Measurements from ENCODE around the gene ADGRD1. TPM values are rescaled to one million over a fixed set of nuclear protein-coding genes. Genes with fewer than 3 reads are reported as not detected.

Gene ADGRD1
- total and polyA plus RNA-seq, 7 donors: 0.46 to 22.5 (median 7.2) TPM

DNA sequence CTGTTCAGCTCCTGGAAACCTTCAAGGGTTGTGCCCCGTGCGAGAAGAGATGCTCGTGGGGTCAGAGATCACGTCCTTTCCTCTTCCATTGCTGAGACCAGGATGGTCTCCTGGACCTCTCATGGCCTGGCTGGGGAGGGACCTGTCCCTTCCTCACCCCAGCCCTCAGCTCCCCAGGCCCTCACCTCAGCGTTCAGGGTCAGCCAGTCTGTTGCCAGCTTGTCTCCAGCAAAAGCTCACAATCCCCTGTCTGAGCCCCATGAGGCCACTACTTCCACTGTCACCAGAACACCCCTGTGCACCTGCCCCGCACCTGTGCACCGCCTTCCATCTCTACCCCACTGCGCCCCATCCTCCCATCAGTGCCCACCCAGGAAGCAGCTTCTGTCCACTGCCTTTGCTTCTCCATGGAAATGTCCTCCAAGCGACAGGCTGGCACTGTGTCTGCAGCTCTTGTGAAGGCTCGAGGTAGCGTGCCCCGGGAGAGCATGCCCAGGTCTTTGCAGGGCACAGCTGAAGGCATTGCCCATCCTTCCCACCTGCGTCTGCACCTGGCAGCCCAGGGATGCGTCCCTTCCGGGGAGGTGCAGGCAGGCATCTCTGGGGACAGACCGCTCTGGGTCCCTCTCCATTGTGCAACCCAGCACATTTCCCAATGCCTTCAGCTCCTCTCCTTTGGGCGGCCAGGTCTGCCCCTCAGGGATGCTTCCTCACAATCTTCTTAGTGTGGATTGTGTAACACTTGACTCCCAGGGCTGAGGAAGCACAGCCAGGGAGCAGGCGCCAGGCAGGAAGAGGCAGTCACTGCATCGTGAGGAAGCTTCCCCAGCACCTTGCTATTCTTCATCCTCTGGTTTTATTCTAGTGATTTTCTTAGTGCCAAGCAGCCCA is 179.6 kb downstream of the ADGRD1 start:
- no peak overlapping the region for H3K4me3 ChIP-seq
- H3K36me3 ChIP-seq: no peaks in the 10 kb centered on the region
- no peaks in the 10 kb centered on the region for H3K9me3 ChIP-seq
- H3K27me3 ChIP-seq: no peaks in the 10 kb centered on the region
- intact Hi-C loops (cut with DNase I): no loop called here
- TF ChIP-seq POLR2AphosphoS5 (IDR thresholded peaks at IDR 0.05) (peak in 1 of 4 donors; percentile 19), EP300 (IDR thresholded peaks at IDR 0.05) (no peak)
- H3K4me1 ChIP-seq: peaks cover 0 to 30% (median 19%) of the 10 kb centered on the region in 4 donors
- DNase-seq: peak; percentile 83
- 61 to 79% methylated on average over 19 of the region's 19 CpGs for WGBS, 2 donors
- peak overlapping the region in 1 of 4 donors; percentile 23 for H3K27ac ChIP-seq

DNA sequence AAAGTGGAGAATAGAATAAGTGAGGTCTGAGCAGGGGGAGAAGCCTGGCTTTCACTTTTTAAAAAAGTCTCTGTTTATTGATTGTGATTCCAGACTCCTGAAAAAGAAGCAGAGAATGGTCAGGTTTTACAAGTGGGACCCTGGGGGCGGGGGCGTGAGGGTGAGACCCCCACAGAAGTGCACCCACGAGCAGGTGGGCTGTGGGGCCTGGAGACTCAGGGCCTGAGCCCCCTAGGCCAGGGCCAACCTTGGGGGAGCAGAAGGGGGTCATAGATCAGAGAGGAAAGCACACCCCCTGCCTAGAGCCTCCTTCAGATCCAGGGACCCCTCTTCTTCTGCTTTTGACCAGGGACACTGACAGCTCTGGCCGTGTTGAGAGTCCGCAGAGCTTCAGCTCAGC is 180.3 kb downstream of the ADGRD1 start:
- TF ChIP-seq, protein P1, sequence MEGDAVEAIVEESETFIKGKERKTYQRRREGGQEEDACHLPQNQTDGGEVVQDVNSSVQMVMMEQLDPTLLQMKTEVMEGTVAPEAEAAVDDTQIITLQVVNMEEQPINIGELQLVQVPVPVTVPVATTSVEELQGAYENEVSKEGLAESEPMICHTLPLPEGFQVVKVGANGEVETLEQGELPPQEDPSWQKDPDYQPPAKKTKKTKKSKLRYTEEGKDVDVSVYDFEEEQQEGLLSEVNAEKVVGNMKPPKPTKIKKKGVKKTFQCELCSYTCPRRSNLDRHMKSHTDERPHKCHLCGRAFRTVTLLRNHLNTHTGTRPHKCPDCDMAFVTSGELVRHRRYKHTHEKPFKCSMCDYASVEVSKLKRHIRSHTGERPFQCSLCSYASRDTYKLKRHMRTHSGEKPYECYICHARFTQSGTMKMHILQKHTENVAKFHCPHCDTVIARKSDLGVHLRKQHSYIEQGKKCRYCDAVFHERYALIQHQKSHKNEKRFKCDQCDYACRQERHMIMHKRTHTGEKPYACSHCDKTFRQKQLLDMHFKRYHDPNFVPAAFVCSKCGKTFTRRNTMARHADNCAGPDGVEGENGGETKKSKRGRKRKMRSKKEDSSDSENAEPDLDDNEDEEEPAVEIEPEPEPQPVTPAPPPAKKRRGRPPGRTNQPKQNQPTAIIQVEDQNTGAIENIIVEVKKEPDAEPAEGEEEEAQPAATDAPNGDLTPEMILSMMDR (IDR thresholded peaks at IDR 0.05): no peak
- TF ChIP-seq POLR2AphosphoS5 (IDR thresholded peaks at IDR 0.05) (no peak), POLR2A (IDR thresholded peaks at IDR 0.05) (no peak), EP300 (IDR thresholded peaks at IDR 0.05) (no peak)
- peak; percentile 28 for DNase-seq
- no peaks in the 10 kb centered on the region for H3K9me3 ChIP-seq
- intact Hi-C loops (cut with DNase I): no loop called here
- no peak overlapping the region for H3K4me3 ChIP-seq
- WGBS, 2 donors: 44 to 77% methylated on average over 5 of the region's 5 CpGs
- H3K36me3 ChIP-seq: no peaks in the 10 kb centered on the region
- H3K4me1 ChIP-seq: peaks cover 0 to 30% (median 19%) of the 10 kb centered on the region in 4 donors
- no peaks in the 10 kb centered on the region for H3K27me3 ChIP-seq
- peak overlapping the region in 1 of 4 donors; percentile 23 for H3K27ac ChIP-seq

DNA sequence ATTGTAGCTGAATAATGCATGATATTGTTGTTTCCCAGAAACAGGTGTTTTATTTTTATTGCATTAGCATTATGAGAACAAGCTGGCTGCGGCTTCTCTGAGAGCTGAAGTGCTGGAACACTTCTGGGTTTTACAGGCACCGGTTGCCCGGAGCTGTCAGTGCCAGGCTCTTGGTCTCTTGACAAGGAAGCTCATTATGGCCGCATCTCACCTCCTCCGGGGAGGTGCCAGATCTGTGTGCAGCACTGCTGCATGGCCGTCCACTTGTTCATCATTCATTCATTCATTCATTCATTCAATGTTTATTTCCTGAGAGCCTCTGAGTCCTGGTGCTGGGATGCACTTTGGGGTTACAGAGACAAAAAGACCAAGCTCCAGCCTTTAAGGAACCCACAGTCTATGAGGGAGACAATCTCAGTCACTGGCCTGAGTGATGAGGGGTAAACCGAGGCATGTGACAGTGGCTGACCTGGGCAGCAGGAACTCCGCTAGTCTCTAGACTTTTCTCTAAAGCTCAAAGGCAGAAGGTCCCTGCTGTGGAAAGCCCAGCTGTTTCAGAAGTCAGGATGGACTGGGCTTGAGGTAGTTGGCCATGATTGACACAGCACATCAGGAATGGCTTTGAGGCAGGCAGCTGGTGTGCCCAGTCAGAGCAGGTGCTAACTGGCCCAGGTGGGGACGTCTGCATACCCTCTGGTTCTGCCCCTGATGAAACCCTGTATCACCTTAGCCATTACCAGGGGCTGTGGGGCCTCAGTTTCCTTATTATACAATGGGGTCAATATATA is 181.0 kb downstream of the ADGRD1 start:
- Histone ChIP-seq H3K9me3 (no peaks in the 10 kb centered on the region), H3K27me3 (no peaks in the 10 kb centered on the region), H3K27ac (peak overlapping the region in 1 of 4 donors; percentile 23), H3K4me1 (peaks cover 0 to 30% (median 19%) of the 10 kb centered on the region in 4 donors), H3K4me3 (no peak overlapping the region), H3K36me3 (no peaks in the 10 kb centered on the region)
- DNase-seq: peak; percentile 63
- 59 to 85% methylated on average over 9 of the region's 9 CpGs for WGBS, 2 donors
- intact Hi-C loops (cut with DNase I): no loop called here
- TF ChIP-seq, protein P1 (IDR thresholded peaks at IDR 0.05): no peak
- TF ChIP-seq EP300 (IDR thresholded peaks at IDR 0.05): no peak
- no peak for TF ChIP-seq POLR2AphosphoS5 (IDR thresholded peaks at IDR 0.05)
- no peak for TF ChIP-seq POLR2A (IDR thresholded peaks at IDR 0.05)

DNA sequence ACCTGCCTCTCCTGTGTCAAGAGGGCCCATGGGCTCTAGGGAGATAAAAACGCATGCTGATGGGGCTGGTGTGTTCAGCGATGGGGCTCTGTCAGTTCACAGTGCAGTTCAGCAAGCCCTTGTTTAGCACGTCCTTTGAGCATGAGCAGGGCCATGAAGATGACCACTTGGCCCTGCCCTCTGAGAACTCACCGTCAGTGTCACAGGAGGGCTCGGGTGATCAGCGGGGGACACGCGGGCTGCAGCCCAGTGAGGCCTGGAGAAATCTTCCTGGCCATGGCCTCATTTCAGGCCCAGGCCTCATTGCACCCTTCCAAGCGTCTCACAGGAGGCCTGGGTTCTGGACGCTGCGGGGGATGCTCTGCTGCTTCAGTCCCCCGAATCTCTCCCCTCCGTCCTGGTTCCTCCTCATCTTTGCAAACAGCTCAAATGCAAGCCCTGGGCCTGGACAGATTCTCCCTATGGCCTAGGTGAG is 181.6 kb downstream of the ADGRD1 start:
- H3K4me3 ChIP-seq: no peak overlapping the region
- WGBS, 2 donors: 88 to 93% methylated on average over 13 of the region's 13 CpGs
- H3K9me3 ChIP-seq: no peaks in the 10 kb centered on the region
- intact Hi-C loops (cut with DNase I): no loop called here
- H3K4me1 ChIP-seq: peaks cover 0 to 30% (median 19%) of the 10 kb centered on the region in 4 donors
- no peaks in the 10 kb centered on the region for H3K27me3 ChIP-seq
- no peak for DNase-seq
- H3K27ac ChIP-seq: no peak overlapping the region
- TF ChIP-seq POLR2A (IDR thresholded peaks at IDR 0.05) (no peak), POLR2AphosphoS5 (IDR thresholded peaks at IDR 0.05) (no peak), EP300 (IDR thresholded peaks at IDR 0.05) (no peak)
- TF ChIP-seq, protein P1 (IDR thresholded peaks at IDR 0.05): no peak
- H3K36me3 ChIP-seq: no peaks in the 10 kb centered on the region
